NK-92 (cell line): ENCODE data around the gene UBE2E1.
"Not testable (repeated sequence)": the region's sequence is repeated elsewhere in the genome, so short reads cannot be mapped to it uniquely, and the experiment has no call there.

ENCODE experiments used
- DNase-seq: peaks from one replicate; lab custom pipeline; 2025; ENCODE audit not compliant: unreplicated experiment; lab: John Stamatoyannopoulos, UW

UBE2E1 gene

DNA sequence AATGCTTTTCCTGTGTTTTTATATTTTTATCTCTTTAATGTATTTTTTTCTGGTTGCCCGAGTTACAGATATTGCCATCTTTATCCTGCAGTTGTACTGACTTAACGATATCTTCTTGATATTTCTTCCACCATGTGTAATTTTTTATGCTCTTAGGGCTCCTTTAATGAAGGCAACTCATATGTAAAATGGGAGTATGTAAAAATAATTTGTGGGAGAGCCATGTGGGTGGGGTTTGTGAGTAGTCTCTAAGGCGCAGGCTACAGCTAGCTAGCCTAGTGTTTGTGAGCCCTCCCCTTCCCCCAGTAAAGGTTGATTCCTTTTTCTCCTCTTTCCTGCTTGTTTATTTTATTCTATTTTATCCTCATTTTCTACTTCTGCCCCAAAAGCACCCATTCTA is 38.1 kb downstream of the UBE2E1 start:
- no peak for DNase-seq

DNA sequence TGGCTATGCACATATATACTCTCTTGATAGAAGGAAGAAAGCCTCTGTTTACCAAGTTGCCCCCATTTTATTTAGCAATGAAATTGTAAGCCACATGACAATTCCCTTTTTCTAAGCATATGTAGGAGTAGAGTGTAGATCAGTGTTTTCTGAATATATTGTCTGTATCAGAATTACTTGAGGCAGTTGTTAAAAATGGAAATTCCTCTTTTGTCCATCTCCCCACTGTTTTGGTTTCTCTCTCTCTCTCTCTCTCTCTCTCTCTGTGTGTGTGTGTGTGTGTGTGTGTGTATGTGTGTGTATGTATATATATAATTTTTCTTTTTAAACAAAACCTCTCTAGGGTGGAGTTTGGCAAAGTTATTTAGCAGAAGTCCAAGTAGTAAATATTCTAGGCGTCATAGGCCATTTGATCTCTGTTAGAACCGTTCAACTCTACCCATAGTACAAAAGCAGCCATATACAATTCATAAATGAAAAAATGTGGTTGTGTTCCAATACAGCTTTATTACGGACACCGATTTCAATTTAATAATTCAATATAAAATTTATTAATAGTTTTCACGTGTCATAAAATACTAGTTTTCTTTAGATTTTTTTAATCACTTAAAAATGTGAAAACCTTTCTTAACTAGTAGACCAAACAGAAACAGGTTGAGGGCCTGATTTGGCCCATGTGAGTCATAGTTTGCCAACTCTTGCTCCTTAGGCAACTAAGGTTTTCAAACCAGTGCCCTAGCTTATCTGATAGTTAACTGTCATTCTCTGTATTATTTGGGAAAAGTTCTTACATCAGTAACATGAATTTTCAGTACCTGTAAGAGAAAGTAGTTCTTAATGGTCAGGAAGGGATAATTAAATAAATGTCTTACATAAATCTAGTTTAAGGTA is 39.8 kb downstream of the UBE2E1 start:
- no peak for DNase-seq

DNA sequence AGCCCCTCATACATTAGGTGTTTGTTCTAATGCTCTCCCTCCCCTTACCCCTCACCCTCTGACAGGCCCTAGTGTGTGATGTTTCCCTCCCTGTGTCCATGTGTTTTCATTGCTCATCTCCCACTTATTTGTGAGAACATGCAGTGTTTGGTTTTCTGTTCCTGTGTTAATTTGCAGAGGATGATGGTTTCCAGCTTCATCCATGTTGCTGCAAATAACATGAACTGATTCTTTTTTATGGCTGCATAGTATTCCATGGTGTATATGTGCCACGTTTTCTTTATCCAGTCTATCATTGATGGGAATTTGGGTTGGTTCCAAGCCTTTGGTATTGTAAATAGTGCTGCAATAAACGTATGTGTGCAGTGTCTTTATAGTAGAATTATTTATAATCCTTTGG is 43.7 kb downstream of the UBE2E1 start:
- DNase-seq: not testable (repeated sequence)

DNA sequence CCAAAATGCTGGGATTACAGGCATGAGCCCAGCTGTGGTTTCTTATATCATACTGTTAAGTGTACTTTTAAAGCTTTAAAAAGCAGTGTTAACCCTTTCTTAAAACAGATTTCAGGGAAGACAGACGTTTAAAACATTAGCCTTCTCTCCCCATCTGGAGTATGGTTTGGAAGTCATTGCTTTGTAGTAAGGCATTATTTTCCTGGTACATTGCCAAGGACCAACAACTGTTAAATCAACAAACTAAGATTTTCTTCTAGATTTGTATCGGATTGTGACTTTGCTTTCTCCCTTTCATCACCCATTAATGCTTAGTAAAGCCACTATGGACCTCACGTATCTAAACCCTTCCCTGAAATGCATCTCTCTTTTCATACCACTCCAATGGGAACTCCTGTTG is 50.5 kb downstream of the UBE2E1 start:
- DNase-seq: no peak

GRCh38 chr3:23859012-23859743 is 53.4 kb downstream of the UBE2E1 start:
- DNase-seq: no peak

DNA sequence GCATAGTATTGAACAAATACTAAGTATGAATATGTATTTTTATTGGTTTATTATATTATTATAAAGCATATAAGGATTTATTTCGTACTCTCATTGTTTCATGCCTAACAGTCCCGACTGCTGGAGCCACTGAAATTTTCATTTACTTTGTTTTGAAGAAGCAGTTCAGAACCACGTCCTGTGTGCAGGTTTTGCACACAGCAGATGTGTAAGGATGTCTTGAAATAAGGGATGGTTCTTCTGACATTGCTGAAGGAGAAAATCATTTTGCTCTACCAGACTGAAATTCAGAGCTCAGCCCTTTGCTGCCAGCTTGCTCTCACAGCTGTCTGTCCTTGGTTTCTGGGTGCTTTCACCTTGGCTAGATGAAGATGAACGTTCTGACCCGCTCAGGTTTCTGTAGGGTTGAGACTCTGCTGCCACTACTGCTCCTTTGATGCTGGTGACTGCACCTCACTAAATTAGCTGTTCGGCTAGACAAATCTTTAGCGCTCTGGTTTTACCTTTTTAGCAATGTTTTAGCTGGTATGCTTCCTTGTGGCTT is 54.2 kb downstream of the UBE2E1 start:
- DNase-seq: no peak

GRCh38 chr3:23861689-23862088 is 55.9 kb downstream of the UBE2E1 start:
- no peak for DNase-seq

DNA sequence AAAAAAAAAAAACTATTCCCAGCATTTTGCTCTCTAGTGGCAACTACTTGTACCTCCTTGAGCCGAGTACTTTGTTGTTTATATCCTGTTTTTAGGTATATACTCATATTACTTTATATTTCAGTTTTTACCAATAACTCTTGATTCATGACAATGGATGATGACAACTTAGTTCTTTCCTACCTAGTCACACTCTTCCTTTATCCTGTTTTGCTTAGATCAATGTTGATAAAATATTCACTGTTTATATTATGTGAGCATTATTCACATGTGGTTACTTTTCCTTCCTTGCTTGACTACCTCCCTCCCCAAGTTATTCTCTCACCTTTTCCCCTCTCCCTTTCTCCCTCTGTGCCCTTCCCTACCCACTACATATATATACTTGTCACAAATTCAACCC is 57.3 kb downstream of the UBE2E1 start:
- DNase-seq: no peak

DNA sequence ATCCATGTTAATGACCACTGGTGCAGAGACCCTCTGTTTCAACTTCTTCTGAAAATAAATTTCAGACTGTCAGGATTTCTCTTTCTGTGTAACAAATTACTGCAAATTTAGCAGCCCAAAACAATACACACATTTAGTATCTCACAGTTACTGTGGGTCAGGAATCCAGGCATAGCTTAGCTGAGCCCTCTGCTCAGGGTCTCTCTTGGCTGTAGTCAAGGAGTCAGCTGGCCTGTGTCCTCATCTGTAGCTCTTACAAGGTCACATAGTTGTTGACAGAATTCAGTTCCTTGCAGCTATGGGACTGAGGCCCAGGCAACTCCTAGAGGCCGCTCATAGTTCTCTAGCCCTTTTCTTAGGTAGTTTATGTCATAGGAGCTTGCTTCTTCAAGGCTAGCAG is 59.2 kb downstream of the UBE2E1 start:
- no peak for DNase-seq

- DNase-seq: no peak
Measured at GRCh38 chr3:23865595-23866396, 60.0 kb downstream of the UBE2E1 start.

GRCh38 chr3:23867400-23867799 is 61.6 kb downstream of the UBE2E1 start:
- no peak for DNase-seq

DNA sequence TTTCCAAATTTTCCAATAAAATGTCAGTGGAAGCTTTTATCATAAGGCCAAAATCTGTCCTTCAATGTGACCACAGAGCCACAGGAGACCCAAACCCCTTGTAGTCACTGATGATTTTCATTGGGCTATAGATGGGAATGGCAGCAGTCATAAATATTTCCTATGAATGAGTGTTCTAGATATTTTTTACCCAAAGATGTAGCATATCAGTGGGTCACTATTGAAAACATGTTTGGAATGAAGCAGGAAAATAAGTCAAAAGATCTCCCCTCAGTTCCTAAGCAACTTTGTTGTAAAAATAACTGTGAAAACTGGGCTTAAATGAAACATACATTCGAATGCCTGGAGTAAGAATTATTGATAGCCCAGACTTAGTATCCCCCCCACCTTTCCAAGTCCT is 62.1 kb downstream of the UBE2E1 start:
- no peak for DNase-seq

DNA sequence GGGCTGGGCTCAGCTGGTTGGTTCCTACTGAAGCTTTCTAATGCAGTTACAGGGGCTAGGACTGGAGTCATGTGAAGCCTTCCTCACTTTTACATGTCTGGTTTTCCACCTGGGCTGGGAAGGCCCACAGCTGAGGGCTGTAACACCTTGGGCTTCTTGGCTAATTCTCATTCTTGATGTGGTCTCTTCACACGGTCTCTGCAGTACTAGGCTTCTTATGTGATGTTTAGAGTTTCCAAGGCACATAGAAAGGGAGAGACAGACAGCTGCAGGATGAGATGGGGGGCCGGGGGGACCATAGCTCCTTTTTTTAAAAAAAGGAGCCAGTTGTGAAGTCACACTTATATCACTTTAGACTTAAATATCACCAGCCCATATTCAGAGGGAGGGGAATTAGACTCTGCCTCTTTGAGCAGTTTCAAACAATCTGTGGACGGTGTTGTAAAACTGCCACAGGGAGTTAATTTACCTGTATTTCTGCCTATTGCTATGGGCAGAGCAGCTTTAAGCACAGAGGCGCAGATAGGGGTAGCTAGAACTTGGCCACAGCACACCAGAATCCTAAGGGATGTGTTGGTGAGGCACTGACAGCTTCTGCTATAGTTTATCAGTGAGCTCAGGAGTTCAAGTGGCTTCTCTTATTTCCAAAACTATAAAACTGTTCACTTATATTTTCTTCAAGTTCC is 64.4 kb downstream of the UBE2E1 start:
- DNase-seq: no peak

DNA sequence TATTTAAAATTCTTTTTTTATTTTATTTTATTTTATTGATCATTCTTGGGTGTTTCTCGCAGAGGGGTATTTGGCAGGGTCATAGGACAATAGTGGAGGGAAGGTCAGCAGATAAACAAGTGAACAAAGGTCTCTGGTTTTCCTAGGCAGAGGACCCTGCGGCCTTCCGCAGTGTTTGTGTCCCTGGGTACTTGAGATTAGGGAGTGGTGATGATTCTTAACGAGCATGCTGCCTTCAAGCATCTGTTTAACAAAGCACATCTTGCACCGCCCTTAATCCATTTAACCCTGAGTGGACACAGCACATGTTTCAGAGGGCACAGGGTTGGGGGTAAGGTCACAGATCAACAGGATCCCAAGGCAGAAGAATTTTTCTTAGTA is 64.9 kb downstream of the UBE2E1 start:
- not testable (repeated sequence) for DNase-seq

DNA sequence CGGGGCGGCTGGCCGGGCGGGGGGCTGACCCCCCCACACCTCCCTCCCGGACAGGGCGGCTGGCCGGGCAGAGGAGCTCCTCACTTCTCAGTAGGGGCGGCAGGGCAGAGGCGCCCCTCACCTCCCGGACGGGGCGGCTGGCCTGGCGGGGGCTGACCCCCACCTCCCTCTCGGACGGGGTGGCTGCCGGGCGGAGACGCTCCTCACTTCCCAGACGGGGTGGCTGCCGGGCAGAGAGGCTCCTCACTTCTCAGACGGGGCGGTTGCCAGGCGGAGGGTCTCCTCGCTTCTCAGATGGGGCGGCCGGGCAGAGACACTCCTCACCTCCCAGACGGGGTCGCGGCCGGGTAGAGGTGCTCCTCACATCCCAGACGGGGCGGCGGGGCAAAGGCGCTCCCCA is 65.6 kb downstream of the UBE2E1 start:
- not testable (repeated sequence) for DNase-seq

- no peak for DNase-seq
Measured at GRCh38 chr3:23872330-23872729, 66.6 kb downstream of the UBE2E1 start.

DNA sequence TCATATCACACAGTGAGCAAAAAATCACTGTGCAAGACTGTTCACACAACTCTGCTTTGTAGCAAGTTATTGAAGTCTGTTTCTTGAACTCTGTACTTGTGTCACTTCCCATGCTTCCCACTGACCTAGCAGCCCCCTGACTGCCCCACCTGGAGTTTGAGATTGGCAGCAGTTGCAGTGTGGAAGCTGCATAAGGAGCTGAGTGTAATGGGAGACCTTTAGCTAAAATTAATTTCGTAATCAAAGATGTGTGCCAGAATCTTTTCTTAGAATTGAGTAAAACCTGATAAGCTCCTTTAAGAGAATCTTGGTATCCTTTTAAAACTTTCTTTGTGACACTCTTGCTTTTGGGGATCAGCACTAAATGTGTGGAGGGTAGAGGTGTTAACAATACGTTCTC is 68.2 kb downstream of the UBE2E1 start:
- no peak for DNase-seq

- no peak for DNase-seq
Measured at GRCh38 chr3:23874359-23875112, 68.8 kb downstream of the UBE2E1 start.

GRCh38 chr3:23875113-23875725 is 69.5 kb downstream of the UBE2E1 start:
- DNase-seq: no peak

- no peak for DNase-seq
Measured at GRCh38 chr3:23876923-23877322, 71.2 kb downstream of the UBE2E1 start.
